PC-3 (cell line): Measurements from ENCODE around the gene CNMD. TPM values are rescaled to one million over a fixed set of nuclear protein-coding genes. Genes with fewer than 3 reads are reported as not detected.

Experiments
- total RNA-seq: library from RNA; depleted of rRNA; stranded (reverse); fragments of >200 nt; gene quantifications from 2 replicates; pipeline ENCODE4 v1.2.3, GENCODE V29; 2014; rRNA removed

CNMD gene
- total RNA-seq, 1 experiment from 2014 or later, result not detected

Other genes with a start within 250 kb of the CNMD start
- gene HNRNPA1L2, start 97.4 kb downstream of the CNMD start, total RNA-seq, result 3.4 and 6.2 TPM in 2 replicates
- gene SUGT1, start 87.0 kb downstream of the CNMD start, total RNA-seq, result 26.0 and 29.3 TPM in 2 replicates
- gene PCDH8, start 108.8 kb upstream of the CNMD start, total RNA-seq, result not detected in 2 replicates